ENCODE data around the gene CRIP3. TPM values are rescaled to one million over a fixed set of nuclear protein-coding genes. Genes with fewer than 3 reads are reported as not detected.

The CRIP3 gene
- total and polyA plus RNA-seq, 2 of the 13 experiments (the other 11 are each of a cell fraction or from before 2014, with no cell fraction given), result 6.3 to 9.3 TPM

- TF ChIP-seq GATAD1 (CRISPR knock-in tag; IDR thresholded peaks at IDR 0.05), result peak; percentile 44; the same call in 1 of the 2 replicates
- TF ChIP-seq MBD4 (IDR thresholded peaks at IDR 0.05; ENCODE audit: borderline replicate concordance, low read length), result no peak
- TF ChIP-seq POLR2G (IDR thresholded peaks at IDR 0.05; ENCODE audit: low read depth, low read length), result peak; percentile 57
- TF ChIP-seq CSRNP1 (CRISPR knock-in tag; IDR thresholded peaks at IDR 0.05), result 0 out of 2 replicates have a peak, but pooled peaks have one; percentile 52
- TF ChIP-seq HES4 (CRISPR knock-in tag; IDR thresholded peaks at IDR 0.05; ENCODE audit: borderline replicate concordance), result no peak; the same call in 1 of the 2 replicates
- peak; percentile 88 for TF ChIP-seq SALL1 (CRISPR knock-in tag; IDR thresholded peaks at IDR 0.05)
- no peak for TF ChIP-seq ZNF512 (CRISPR knock-in tag; IDR thresholded peaks at IDR 0.05)
- TF ChIP-seq ZNF253 (CRISPR knock-in tag; IDR thresholded peaks at IDR 0.05; ENCODE audit: borderline replicate concordance), result no peak
- TF ChIP-seq ZEB1 (IDR thresholded peaks at IDR 0.05; ENCODE audit: insufficient replicate concordance, low read depth), result no peak
- no peak for TF ChIP-seq SMC3 (IDR thresholded peaks at IDR 0.05; ENCODE audit: low read length)
- TF ChIP-seq ZFP1 (CRISPR knock-in tag; IDR thresholded peaks at IDR 0.05), result 0 out of 2 replicates have a peak, but pooled peaks have one; percentile 26
- TF ChIP-seq ZNF484 (CRISPR knock-in tag; IDR thresholded peaks at IDR 0.05; ENCODE audit: borderline replicate concordance, low read depth), result no peak
- TF ChIP-seq DNMT3B (CRISPR knock-in tag; conservative IDR thresholded peaks at IDR 0.05), result no peak
- no peak for TF ChIP-seq ZNF432 (CRISPR knock-in tag; IDR thresholded peaks at IDR 0.05; ENCODE audit: borderline replicate concordance)
- no peak for TF ChIP-seq CREBL2 (CRISPR knock-in tag; IDR thresholded peaks at IDR 0.05; ENCODE audit: borderline replicate concordance)
- no peak for TF ChIP-seq SALL2 (CRISPR knock-in tag; IDR thresholded peaks at IDR 0.05)
- no peak for TF ChIP-seq ZFP36 (IDR thresholded peaks at IDR 0.05; ENCODE audit: borderline replicate concordance, low read depth, low read length, partially characterized antibody)
- TF ChIP-seq ZBTB42 (CRISPR knock-in tag; IDR thresholded peaks at IDR 0.05), result no peak
- no peak for TF ChIP-seq ZNF142 (CRISPR knock-in tag; IDR thresholded peaks at IDR 0.05)
- no peak for TF ChIP-seq ISX (CRISPR knock-in tag; conservative IDR thresholded peaks at IDR 0.05)
These were observed 31.9 kb downstream of the CRIP3 start (continued) for GRCh38 chr6:43276577-43277305.
